WTC11 (cell line): ENCODE results near the gene CHST14.

Experiments
- CBFB ChIP-seq: sonication (generic); formaldehyde crosslinking; IDR thresholded peaks from 2 replicates; pipeline ENCODE4 v1.8.1; 2022; ENCODE audit warnings: mild to moderate bottlenecking, low read depth, missing genetic modification reagents
- CTCF ChIP-seq: fragments of 200-600 bp; IDR thresholded peaks from 2 replicates; pipeline ENCODE4 v1.8.0; 2022; ENCODE audit warnings: antibody characterized with exemption
- ZBTB21 ChIP-seq: sonication (generic); formaldehyde crosslinking; IDR thresholded peaks from 2 replicates; pipeline ENCODE4 v1.8.1; 2023; ENCODE audit warnings: mild to moderate bottlenecking, missing genetic modification reagents, borderline replicate concordance

DNA sequence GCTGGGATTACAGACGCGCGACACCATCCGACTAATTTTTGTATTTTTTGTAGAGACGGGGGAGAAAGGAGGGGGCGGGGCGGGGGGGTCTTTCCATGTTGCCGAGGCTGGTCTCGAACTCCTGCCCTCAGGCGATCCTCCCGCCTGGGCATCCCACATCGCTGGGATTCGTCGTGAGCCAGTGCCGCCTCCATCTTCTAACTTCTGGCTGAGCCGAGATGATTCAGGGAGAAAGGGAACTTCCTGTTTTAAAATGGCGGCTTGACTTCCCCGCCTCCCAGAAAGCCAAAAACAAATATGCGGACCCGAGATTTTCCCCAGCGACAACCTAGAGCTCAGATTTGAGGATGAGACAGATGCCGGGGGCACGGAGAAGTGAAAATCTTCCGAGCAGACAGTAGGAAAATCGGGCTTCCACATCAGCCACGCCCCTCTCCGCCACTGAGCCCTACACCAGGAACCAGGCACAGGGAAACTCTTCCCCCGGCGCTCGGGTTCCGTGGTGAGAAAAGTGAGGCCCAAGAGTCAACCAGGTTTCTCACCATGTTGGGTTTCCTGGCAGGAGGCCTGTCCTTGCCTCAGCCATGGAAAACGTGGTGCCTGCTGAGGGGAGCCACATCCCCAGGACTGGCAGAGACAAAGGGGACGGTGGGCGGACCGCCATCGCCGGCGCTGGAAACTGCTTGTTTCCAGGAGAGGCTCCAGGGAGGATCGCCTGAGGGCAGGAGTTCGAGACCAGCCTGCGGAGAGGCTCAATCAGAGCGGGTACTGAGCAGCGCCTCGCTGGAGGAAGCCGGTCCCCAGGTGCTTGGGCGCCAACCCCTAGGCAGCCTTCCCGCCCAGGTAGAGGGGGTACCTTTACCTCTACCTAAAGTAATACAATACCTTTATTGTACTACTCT lies 18.7 kb downstream of the CHST14 start:
- TF ChIP-seq CBFB (CRISPR knock-in tag) (no peak), CTCF (no peak), ZBTB21 (no peak)
